Uterus (tissue), 2 donors: ENCODE data around the gene TRIP13.

Experiments used
- CTCF ChIP-seq, 4 experiments: fragments of 200-600 bp in 2 of 4; fragments of 450-650 bp in 2 of 4; sonication (generic) in 2 of 4; IDR thresholded peaks; one replicate each; pipeline ENCODE4 v1.5.1; 2016 to 2019; ENCODE audit warnings: antibody characterized with exemption in 4 of 4, mild to moderate bottlenecking in 2 of 4, moderate library complexity in 1 of 4
- POLR2A ChIP-seq, 2 donors: fragments of 450-650 bp; IDR thresholded peaks; one replicate each; pipeline ENCODE4 v1.6.1; 2016; ENCODE audit warnings: antibody characterized with exemption in 2 of 2, mild to moderate bottlenecking in 1 of 2, moderate library complexity in 1 of 2

DNA sequence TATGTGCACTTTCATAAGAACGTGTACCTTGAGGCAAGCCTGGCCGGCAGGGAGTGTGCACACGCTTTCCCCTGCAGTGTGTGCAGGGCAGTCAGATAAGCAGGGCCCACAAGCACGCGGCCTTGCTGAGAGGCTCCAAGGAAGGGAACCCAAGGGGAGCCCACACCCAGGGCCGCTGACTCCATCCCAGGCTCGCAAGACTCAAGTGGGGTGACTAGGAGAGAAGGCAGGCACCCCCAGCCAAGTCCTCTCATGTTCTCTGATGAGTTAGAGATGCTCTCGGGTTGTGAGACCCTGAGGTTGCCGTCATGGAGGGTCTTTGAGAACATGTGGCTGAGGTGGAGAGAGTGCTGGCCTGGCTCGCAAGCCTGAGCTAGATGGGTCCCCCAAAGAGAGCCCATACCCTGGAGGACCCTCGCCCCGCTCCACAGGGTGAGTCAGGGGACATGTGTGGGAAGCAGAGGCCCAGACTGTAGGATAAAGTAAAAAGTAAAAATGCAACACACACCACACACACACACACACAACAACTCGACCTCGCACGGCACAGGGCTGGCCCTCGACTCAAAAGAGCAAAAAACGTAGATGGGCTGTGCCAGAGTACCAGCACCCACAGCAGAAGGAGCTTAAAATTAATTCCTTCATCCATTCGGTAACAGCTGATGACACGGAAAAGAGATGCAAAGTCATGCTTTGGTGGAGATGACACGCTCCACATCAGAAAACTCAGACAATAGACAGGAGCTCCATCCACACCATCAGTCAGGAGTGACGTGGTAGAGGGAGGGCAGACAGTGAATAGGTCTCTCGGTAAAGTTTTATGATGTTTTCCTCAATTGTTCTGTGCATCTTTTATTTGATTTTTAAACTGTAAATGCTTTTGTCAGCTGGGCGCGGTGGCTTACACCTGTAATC is 61.1 kb downstream of the TRIP13 start:
- TF ChIP-seq CTCF (IDR thresholded peaks at IDR 0.05) (no peak), POLR2A (IDR thresholded peaks at IDR 0.05) (no peak)
